BLaER1 treated with 17β-estradiol and CSF1 and Interleukin-3, amounts not matched to agents 10 nM and 100 nM (cell line): Measurements from ENCODE around the gene AJAP1.

ENCODE experiments used
- H3K27ac ChIP-seq, 11 experiments: shearing (Covaris generic); formaldehyde crosslinking; 2 replicates each; pipeline ENCODE4 v1.8.1; 2022
- H3K27me3 ChIP-seq, 11 experiments: shearing (Covaris generic); formaldehyde crosslinking; 2 replicates each; pipeline ENCODE4 v1.8.1; 2022
- H3K36me3 ChIP-seq, 11 experiments: shearing (Covaris generic); formaldehyde crosslinking; 2 replicates each; pipeline ENCODE4 v1.8.1; 2022
- H3K4me1 ChIP-seq, 10 experiments: shearing (Covaris generic); formaldehyde crosslinking; 2 replicates each; pipeline ENCODE4 v1.8.1; 2022
- H3K4me2 ChIP-seq, 11 experiments: shearing (Covaris generic); formaldehyde crosslinking; 2 replicates each; pipeline ENCODE4 v1.8.1; 2022
- H3K4me3 ChIP-seq, 10 experiments: shearing (Covaris generic); formaldehyde crosslinking; 2 replicates each; pipeline ENCODE4 v1.8.1; 2022
- H3K9ac ChIP-seq, 11 experiments: shearing (Covaris generic); formaldehyde crosslinking; 2 replicates each; pipeline ENCODE4 v1.8.1; 2022
- H3K9me3 ChIP-seq, 11 experiments: shearing (Covaris generic); formaldehyde crosslinking; replicated peaks in 1 of 11; 2 replicates each; pipeline ENCODE4 v1.8.1; 2022
- H4K20me1 ChIP-seq, 11 experiments: shearing (Covaris generic); formaldehyde crosslinking; 2 replicates each; pipeline ENCODE4 v1.8.1; 2022
- Cebpa-rat ChIP-seq, 11 experiments: shearing (Covaris generic); IDR thresholded peaks; 2 replicates each; pipeline ENCODE4 v1.8.1; 2022

The AJAP1 gene

GRCh38 chr1:4677608-4678007, 23.2 kb downstream of the AJAP1 start:
- TF ChIP-seq Cebpa-rat (IDR thresholded peaks at IDR 0.05) = no peak
- Histone ChIP-seq H3K9me3 (peaks cover 14 to 32% (median 23%) of the 10 kb centered on the region in 11 experiments; a peak in 19 of 22 replicates), H4K20me1 (no peaks in the 10 kb centered on the region; a peak in 1 of 22 replicates), H3K27me3 (peaks cover 24 to 43% (median 35%) of the 10 kb centered on the region in 11 experiments), H3K4me2 (no peak overlapping the region), H3K27ac (no peak overlapping the region), H3K36me3 (no peaks in the 10 kb centered on the region; a peak in 1 of 22 replicates), H3K4me3 (no peak overlapping the region), H3K9ac (no peak overlapping the region), H3K4me1 (peaks cover 0 to 16% (median 0%) of the 10 kb centered on the region in 10 experiments; a peak in 5 of 20 replicates)

- H3K9ac ChIP-seq = no peak overlapping the region
- TF ChIP-seq Cebpa-rat (IDR thresholded peaks at IDR 0.05) = no peak
- H3K9me3 ChIP-seq = peaks cover 14 to 32% (median 23%) of the 10 kb centered on the region in 11 experiments; a peak in 19 of 22 replicates
Measured at GRCh38 chr1:4678066-4678717, 23.8 kb downstream of the AJAP1 start.

GRCh38 chr1:4681026-4681425, 26.6 kb downstream of the AJAP1 start:
- no peak for TF ChIP-seq Cebpa-rat (IDR thresholded peaks at IDR 0.05)
- H4K20me1 ChIP-seq = no peaks in the 10 kb centered on the region
- H3K9ac ChIP-seq = no peak overlapping the region
- peaks cover 13 to 24% (median 19%) of the 10 kb centered on the region in 11 experiments for H3K27me3 ChIP-seq
- H3K36me3 ChIP-seq = no peaks in the 10 kb centered on the region; a peak in 1 of 22 replicates
- 0 out of 20 replicates have a peak, but pooled peaks cover 0 to 1% (median 0%) of the 10 kb centered on the region in 10 experiments for H3K4me1 ChIP-seq
- H3K4me3 ChIP-seq = no peak overlapping the region
- H3K9me3 ChIP-seq = peaks cover 14 to 32% (median 23%) of the 10 kb centered on the region in 11 experiments; a peak in 19 of 22 replicates
- H3K4me2 ChIP-seq = no peak overlapping the region
- no peak overlapping the region for H3K27ac ChIP-seq

More at GRCh38 chr1:4678066-4678717, 23.8 kb downstream of the AJAP1 start:
- H3K4me2 ChIP-seq = no peak overlapping the region
- H3K27me3 ChIP-seq = peaks cover 24 to 43% (median 35%) of the 10 kb centered on the region in 11 experiments
- peaks cover 0 to 16% (median 0%) of the 10 kb centered on the region in 10 experiments; a peak in 5 of 20 replicates for H3K4me1 ChIP-seq
- H3K36me3 ChIP-seq = no peaks in the 10 kb centered on the region; a peak in 1 of 22 replicates
- H3K27ac ChIP-seq = no peak overlapping the region
- H3K4me3 ChIP-seq = no peak overlapping the region
- H4K20me1 ChIP-seq = no peaks in the 10 kb centered on the region; a peak in 1 of 22 replicates

GRCh38 chr1:4682607-4683220, 28.3 kb downstream of the AJAP1 start:
- H3K4me3 ChIP-seq = no peak overlapping the region
- peaks cover 9 to 28% (median 23%) of the 10 kb centered on the region in 11 experiments; a peak in 19 of 22 replicates for H3K9me3 ChIP-seq
- peaks cover 0 to 9% (median 3%) of the 10 kb centered on the region in 11 experiments; a peak in 10 of 22 replicates for H3K27me3 ChIP-seq
- H3K4me2 ChIP-seq = no peak overlapping the region
- TF ChIP-seq Cebpa-rat (IDR thresholded peaks at IDR 0.05) = no peak
- H3K9ac ChIP-seq = no peak overlapping the region
- H4K20me1 ChIP-seq = peaks cover 0 to 10% (median 0%) of the 10 kb centered on the region in 11 experiments; a peak in 2 of 22 replicates
- H3K36me3 ChIP-seq = no peaks in the 10 kb centered on the region; a peak in 1 of 22 replicates
- H3K4me1 ChIP-seq = no peaks in the 10 kb centered on the region
- no peak overlapping the region for H3K27ac ChIP-seq

- no peak overlapping the region for H3K9ac ChIP-seq
- H3K27me3 ChIP-seq = peaks cover 0 to 5% (median 0%) of the 10 kb centered on the region in 11 experiments; a peak in 1 of 22 replicates
- no peak overlapping the region for H3K4me2 ChIP-seq
- no peak overlapping the region for H3K4me3 ChIP-seq
- peaks cover 0 to 12% (median 0%) of the 10 kb centered on the region in 11 experiments; a peak in 3 of 22 replicates for H4K20me1 ChIP-seq
- H3K27ac ChIP-seq = no peak overlapping the region
- peaks cover 0 to 14% (median 10%) of the 10 kb centered on the region in 11 experiments; a peak in 14 of 22 replicates for H3K9me3 ChIP-seq
- TF ChIP-seq Cebpa-rat (IDR thresholded peaks at IDR 0.05) = no peak
- H3K36me3 ChIP-seq = no peaks in the 10 kb centered on the region
- H3K4me1 ChIP-seq = no peaks in the 10 kb centered on the region
Measured at GRCh38 chr1:4684136-4684535, 29.7 kb downstream of the AJAP1 start.

GRCh38 chr1:4684864-4685522, 30.6 kb downstream of the AJAP1 start:
- Histone ChIP-seq H3K4me3 (no peak overlapping the region), H3K9ac (no peak overlapping the region), H3K27ac (no peak overlapping the region), H3K9me3 (peaks cover 0 to 6% (median 5%) of the 10 kb centered on the region in 11 experiments; a peak in 12 of 22 replicates), H3K4me2 (no peak overlapping the region), H3K27me3 (peaks cover 0 to 5% (median 0%) of the 10 kb centered on the region in 11 experiments; a peak in 1 of 22 replicates), H3K36me3 (no peaks in the 10 kb centered on the region), H4K20me1 (peaks cover 0 to 17% (median 0%) of the 10 kb centered on the region in 11 experiments; a peak in 3 of 22 replicates), H3K4me1 (no peaks in the 10 kb centered on the region)
- TF ChIP-seq Cebpa-rat (IDR thresholded peaks at IDR 0.05) = no peak

GRCh38 chr1:4685523-4685865, 31.1 kb downstream of the AJAP1 start:
- Histone ChIP-seq H3K36me3 (no peaks in the 10 kb centered on the region), H3K4me3 (no peak overlapping the region), H3K9me3 (peaks cover 0 to under 1% (median 0%) of the 10 kb centered on the region in 11 experiments; a peak in 2 of 22 replicates), H3K4me1 (no peaks in the 10 kb centered on the region), H4K20me1 (peaks cover 0 to 17% (median 0%) of the 10 kb centered on the region in 11 experiments; a peak in 4 of 22 replicates), H3K27me3 (peaks cover 0 to 5% (median 0%) of the 10 kb centered on the region in 11 experiments; a peak in 1 of 22 replicates), H3K27ac (no peak overlapping the region), H3K4me2 (no peak overlapping the region), H3K9ac (no peak overlapping the region)
- no peak for TF ChIP-seq Cebpa-rat (IDR thresholded peaks at IDR 0.05)

- H4K20me1 ChIP-seq = peaks cover 0 to 29% (median 0%) of the 10 kb centered on the region in 11 experiments; a peak in 4 of 22 replicates
- H3K9ac ChIP-seq = no peak overlapping the region
- peaks cover 0 to 5% (median 0%) of the 10 kb centered on the region in 11 experiments; a peak in 1 of 22 replicates for H3K27me3 ChIP-seq
Measured at GRCh38 chr1:4687943-4688342, 33.5 kb downstream of the AJAP1 start.

More at GRCh38 chr1:4687943-4688342, 33.5 kb downstream of the AJAP1 start:
- no peak overlapping the region for H3K4me3 ChIP-seq
- H3K4me2 ChIP-seq = no peak overlapping the region
- H3K27ac ChIP-seq = no peak overlapping the region
- H3K4me1 ChIP-seq = no peaks in the 10 kb centered on the region
- no peaks in the 10 kb centered on the region for H3K9me3 ChIP-seq
- TF ChIP-seq Cebpa-rat (IDR thresholded peaks at IDR 0.05) = no peak
- H3K36me3 ChIP-seq = no peaks in the 10 kb centered on the region
